ENCODE data around the gene TMEFF2.
"Not testable (repeated sequence)": the region's sequence is repeated elsewhere in the genome, so short reads cannot be mapped to it uniquely, and the experiment has no call there.

The TMEFF2 gene

DNA sequence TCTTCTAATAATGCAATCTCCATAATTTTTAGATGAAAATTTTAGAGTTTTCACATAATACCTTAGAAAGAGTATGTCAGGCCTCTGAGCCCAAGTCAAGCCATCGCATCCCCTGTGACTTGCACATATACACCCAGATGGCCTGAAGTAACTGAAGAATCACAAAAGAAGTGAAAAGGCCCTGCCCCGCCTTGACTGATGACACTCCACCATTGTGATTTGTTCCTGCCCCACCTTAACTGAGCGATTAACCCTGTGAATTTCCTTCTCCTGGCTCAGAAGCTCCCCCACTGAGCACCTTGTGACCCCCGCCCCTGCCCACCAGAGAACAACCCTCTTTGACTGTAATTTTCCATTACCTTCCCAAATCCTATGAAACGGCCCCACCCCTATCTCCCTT is 64.4 kb downstream of the TMEFF2 start:
- H3K27ac Mint-ChIP-seq; intact Hi-C loops (cut with micrococcal nuclease); H3K9me3 Mint-ChIP-seq; H3K4me3 Mint-ChIP-seq; H3K4me1 Mint-ChIP-seq (ENCODE audit: low read depth); H3K36me3 Mint-ChIP-seq (ENCODE audit: low read depth); H3K27me3 Mint-ChIP-seq: not testable (repeated sequence)

DNA sequence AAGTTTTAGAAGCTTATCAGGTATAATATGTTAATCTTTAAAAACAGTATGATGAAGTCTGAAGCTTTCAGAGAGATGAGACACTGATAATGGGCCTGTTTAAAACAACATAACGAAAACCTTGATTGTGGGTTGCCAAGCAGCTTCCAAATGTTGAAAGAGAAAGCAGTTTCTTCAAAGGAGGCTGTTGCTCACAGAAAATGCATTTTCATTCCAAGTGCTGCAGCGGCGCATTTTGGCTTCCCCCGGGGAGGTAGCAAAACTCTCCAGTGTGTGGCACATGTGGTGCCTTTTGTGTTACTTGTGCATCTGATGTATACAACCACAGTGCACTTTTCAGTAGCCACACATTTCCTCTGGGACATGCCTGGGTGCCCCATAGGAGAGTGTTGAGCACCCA is 66.1 kb downstream of the TMEFF2 start:
- H3K27ac Mint-ChIP-seq, result no peak overlapping the region
- H3K4me1 Mint-ChIP-seq (ENCODE audit: low read depth), result no peaks in the 10 kb centered on the region
- no peaks in the 10 kb centered on the region for H3K27me3 Mint-ChIP-seq
- H3K36me3 Mint-ChIP-seq (ENCODE audit: low read depth), result no peaks in the 10 kb centered on the region
- H3K9me3 Mint-ChIP-seq, result no peaks in the 10 kb centered on the region
- no peak overlapping the region for H3K4me3 Mint-ChIP-seq
- intact Hi-C loops (cut with micrococcal nuclease), result no loop called here

DNA sequence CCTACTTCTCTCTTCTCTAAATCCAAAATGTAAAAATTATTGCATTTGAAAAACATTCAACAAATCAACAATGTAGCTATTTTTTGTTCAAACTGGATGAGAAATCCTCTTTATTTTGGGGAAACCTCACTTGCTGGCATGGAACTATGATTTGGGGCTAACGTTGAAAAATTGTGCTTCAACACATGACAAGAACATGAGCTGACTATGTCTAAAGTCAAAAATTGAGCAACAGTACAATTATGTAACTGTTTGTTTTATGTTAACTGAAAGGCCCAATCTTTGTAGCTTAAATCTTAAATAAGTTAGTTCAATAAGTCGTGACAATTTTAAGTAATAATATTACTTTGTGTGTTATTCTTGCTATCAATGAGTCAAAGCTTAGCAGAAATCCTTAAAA is 67.3 kb downstream of the TMEFF2 start:
- Mint-ChIP-seq H3K4me3 (no peak overlapping the region), H3K27ac (no peak overlapping the region), H3K27me3 (no peaks in the 10 kb centered on the region), H3K36me3 (ENCODE audit: low read depth) (no peaks in the 10 kb centered on the region), H3K4me1 (ENCODE audit: low read depth) (no peaks in the 10 kb centered on the region), H3K9me3 (no peaks in the 10 kb centered on the region)
- intact Hi-C loops (cut with micrococcal nuclease), result no loop called here

- no peaks in the 10 kb centered on the region for H3K4me1 Mint-ChIP-seq (ENCODE audit: low read depth)
- intact Hi-C loops (cut with micrococcal nuclease), result no loop called here
Observed at GRCh38 chr2:192126912-192127311, 67.8 kb downstream of the TMEFF2 start.

GRCh38 chr2:192126426-192126825 is 68.3 kb downstream of the TMEFF2 start:
- Mint-ChIP-seq H3K36me3 (ENCODE audit: low read depth) (no peaks in the 10 kb centered on the region), H3K9me3 (no peaks in the 10 kb centered on the region), H3K27me3 (no peaks in the 10 kb centered on the region)

More at GRCh38 chr2:192126912-192127311, 67.8 kb downstream of the TMEFF2 start:
- Mint-ChIP-seq H3K9me3 (no peaks in the 10 kb centered on the region), H3K4me3 (no peak overlapping the region), H3K27ac (no peak overlapping the region), H3K27me3 (no peaks in the 10 kb centered on the region), H3K36me3 (ENCODE audit: low read depth) (no peaks in the 10 kb centered on the region)

GRCh38 chr2:192124571-192124970 is 70.2 kb downstream of the TMEFF2 start:
- H3K4me3 Mint-ChIP-seq, result no peak overlapping the region
- intact Hi-C loops (cut with micrococcal nuclease), result no loop called here
- H3K27me3 Mint-ChIP-seq, result no peaks in the 10 kb centered on the region
- no peaks in the 10 kb centered on the region for H3K36me3 Mint-ChIP-seq (ENCODE audit: low read depth)
- H3K27ac Mint-ChIP-seq, result no peak overlapping the region
- no peaks in the 10 kb centered on the region for H3K9me3 Mint-ChIP-seq
- no peaks in the 10 kb centered on the region for H3K4me1 Mint-ChIP-seq (ENCODE audit: low read depth)

More at GRCh38 chr2:192126426-192126825, 68.3 kb downstream of the TMEFF2 start:
- Mint-ChIP-seq H3K27ac (no peak overlapping the region), H3K4me1 (ENCODE audit: low read depth) (no peaks in the 10 kb centered on the region), H3K4me3 (no peak overlapping the region)
- intact Hi-C loops (cut with micrococcal nuclease), result no loop called here

- H3K4me3 Mint-ChIP-seq, result no peak overlapping the region
- H3K36me3 Mint-ChIP-seq (ENCODE audit: low read depth), result no peaks in the 10 kb centered on the region
- no peaks in the 10 kb centered on the region for H3K9me3 Mint-ChIP-seq
- no peaks in the 10 kb centered on the region for H3K27me3 Mint-ChIP-seq
- H3K27ac Mint-ChIP-seq, result no peak overlapping the region
- intact Hi-C loops (cut with micrococcal nuclease), result no loop called here
- no peaks in the 10 kb centered on the region for H3K4me1 Mint-ChIP-seq (ENCODE audit: low read depth)
Observed at GRCh38 chr2:192123847-192124246, 70.9 kb downstream of the TMEFF2 start.

GRCh38 chr2:192122946-192123345 is 71.8 kb downstream of the TMEFF2 start:
- intact Hi-C loops (cut with micrococcal nuclease), result no loop called here
- Mint-ChIP-seq H3K27ac (no peak overlapping the region), H3K36me3 (ENCODE audit: low read depth) (no peaks in the 10 kb centered on the region), H3K4me3 (no peak overlapping the region), H3K27me3 (no peaks in the 10 kb centered on the region), H3K9me3 (no peaks in the 10 kb centered on the region), H3K4me1 (ENCODE audit: low read depth) (no peaks in the 10 kb centered on the region)

DNA sequence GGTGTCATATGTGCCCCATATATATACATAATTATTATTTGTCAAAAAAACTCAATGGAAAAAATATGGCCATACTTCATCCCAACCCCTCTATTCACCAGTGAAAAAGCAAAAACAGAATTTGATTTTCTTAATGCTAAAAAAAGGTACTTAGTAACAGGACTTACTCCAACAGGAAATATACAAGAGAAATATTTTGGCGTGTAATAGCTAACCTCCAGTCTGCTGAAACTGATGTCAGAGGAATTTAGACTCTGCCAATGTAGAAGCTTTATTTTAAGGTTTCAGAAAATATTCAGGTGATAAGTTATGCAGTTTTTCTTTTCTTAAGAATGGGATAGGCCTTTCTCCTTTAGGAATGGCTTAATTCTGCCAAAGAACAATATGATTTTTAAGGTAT is 72.6 kb downstream of the TMEFF2 start:
- Mint-ChIP-seq H3K36me3 (ENCODE audit: low read depth) (no peaks in the 10 kb centered on the region), H3K4me1 (ENCODE audit: low read depth) (no peaks in the 10 kb centered on the region), H3K4me3 (no peak overlapping the region), H3K27ac (no peak overlapping the region), H3K9me3 (no peaks in the 10 kb centered on the region), H3K27me3 (no peaks in the 10 kb centered on the region)
- intact Hi-C loops (cut with micrococcal nuclease), result no loop called here

DNA sequence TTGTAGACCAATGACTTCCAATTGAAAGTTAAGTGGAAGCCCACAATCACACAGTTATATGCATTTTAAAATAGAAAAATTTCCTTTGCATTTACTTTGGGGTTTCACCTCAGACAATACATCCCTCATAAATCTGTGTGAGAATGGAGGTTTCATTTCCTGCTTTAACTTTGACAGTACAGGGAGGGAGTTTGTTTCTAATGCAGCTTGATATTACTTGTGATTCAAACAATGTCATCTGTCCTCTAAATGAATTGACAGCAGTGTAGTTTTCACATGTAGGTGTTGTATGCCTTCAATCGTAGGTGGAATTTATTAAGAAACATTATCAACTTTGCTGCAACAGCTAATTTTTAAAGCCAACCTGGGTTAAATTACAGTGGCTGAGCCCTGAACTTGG is 75.2 kb downstream of the TMEFF2 start:
- Mint-ChIP-seq H3K9me3 (no peaks in the 10 kb centered on the region), H3K36me3 (ENCODE audit: low read depth) (no peaks in the 10 kb centered on the region), H3K4me1 (ENCODE audit: low read depth) (no peaks in the 10 kb centered on the region), H3K27ac (no peak overlapping the region), H3K27me3 (no peaks in the 10 kb centered on the region), H3K4me3 (no peak overlapping the region)
- intact Hi-C loops (cut with micrococcal nuclease), result no loop called here

DNA sequence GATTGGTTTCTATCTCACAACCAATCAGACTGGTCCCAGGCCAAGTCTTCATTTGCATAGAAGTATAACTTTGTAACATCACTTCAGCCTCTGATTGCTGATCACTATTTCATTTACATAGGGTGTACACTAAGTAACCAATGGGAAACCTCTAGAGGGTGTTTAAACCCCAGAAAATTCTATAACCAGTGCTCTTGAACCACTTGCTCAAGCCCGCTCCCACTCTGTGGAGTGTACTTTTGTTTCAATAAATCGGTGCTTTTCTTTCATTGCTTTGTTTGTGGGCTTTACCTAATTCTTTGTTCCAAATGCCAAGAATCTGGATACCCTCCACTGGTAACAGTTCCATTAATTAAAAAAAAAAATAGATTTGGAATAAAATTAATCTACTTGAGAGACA is 77.0 kb downstream of the TMEFF2 start:
- H3K4me1 Mint-ChIP-seq (ENCODE audit: low read depth), result no peaks in the 10 kb centered on the region
- H3K9me3 Mint-ChIP-seq, result no peaks in the 10 kb centered on the region
- intact Hi-C loops (cut with micrococcal nuclease), result no loop called here
- no peak overlapping the region for H3K27ac Mint-ChIP-seq
- H3K27me3 Mint-ChIP-seq, result no peaks in the 10 kb centered on the region
- H3K36me3 Mint-ChIP-seq (ENCODE audit: low read depth), result no peaks in the 10 kb centered on the region
- no peak overlapping the region for H3K4me3 Mint-ChIP-seq

GRCh38 chr2:192111536-192111935 is 83.2 kb downstream of the TMEFF2 start:
- H3K9me3 Mint-ChIP-seq; H3K36me3 Mint-ChIP-seq (ENCODE audit: low read depth); H3K4me1 Mint-ChIP-seq (ENCODE audit: low read depth); H3K4me3 Mint-ChIP-seq; H3K27me3 Mint-ChIP-seq; H3K27ac Mint-ChIP-seq; intact Hi-C loops (cut with micrococcal nuclease): not testable (repeated sequence)

- H3K9me3 Mint-ChIP-seq, result no peaks in the 10 kb centered on the region
- no peaks in the 10 kb centered on the region for H3K27me3 Mint-ChIP-seq
- no peaks in the 10 kb centered on the region for H3K36me3 Mint-ChIP-seq (ENCODE audit: low read depth)
- no peak overlapping the region for H3K27ac Mint-ChIP-seq
- H3K4me3 Mint-ChIP-seq, result no peak overlapping the region
- H3K4me1 Mint-ChIP-seq (ENCODE audit: low read depth), result no peaks in the 10 kb centered on the region
- intact Hi-C loops (cut with micrococcal nuclease), result no loop called here
Observed at GRCh38 chr2:192099742-192100141, 95.0 kb downstream of the TMEFF2 start.

DNA sequence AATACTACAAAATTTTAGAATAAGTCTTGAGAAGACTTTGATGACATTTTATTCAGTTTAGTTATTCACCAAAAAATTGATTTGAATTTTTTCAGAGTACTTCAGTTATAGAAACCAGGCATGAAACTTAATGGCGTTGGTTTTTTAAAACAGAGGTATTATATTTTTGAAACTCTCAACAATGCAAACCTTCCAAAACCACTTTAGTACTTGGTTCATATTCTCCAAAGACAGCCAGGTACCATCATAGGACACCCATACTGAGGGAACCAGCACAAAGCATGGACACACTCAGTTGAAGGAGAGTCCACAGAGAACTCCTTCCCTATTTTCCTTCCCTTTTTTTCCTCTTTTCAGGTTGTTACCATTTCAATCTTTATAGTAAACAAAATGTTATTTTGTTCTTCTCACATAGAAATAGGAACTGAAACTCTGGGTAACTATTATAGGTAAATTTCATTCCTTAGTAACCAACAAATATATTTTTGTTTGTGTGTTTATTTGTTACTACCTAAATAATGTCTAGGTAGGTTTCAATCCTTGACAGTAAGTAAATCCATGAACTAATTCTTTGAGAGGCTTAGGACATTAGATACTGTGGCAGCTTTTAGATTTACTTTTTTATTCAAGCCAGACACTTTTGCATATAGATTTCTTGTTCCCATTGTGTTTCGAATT is 95.8 kb downstream of the TMEFF2 start:
- Mint-ChIP-seq H3K4me1 (ENCODE audit: low read depth) (no peaks in the 10 kb centered on the region), H3K9me3 (no peaks in the 10 kb centered on the region), H3K36me3 (ENCODE audit: low read depth) (no peaks in the 10 kb centered on the region), H3K27me3 (no peaks in the 10 kb centered on the region), H3K27ac (no peak overlapping the region), H3K4me3 (no peak overlapping the region)
- intact Hi-C loops (cut with micrococcal nuclease), result no loop called here

DNA sequence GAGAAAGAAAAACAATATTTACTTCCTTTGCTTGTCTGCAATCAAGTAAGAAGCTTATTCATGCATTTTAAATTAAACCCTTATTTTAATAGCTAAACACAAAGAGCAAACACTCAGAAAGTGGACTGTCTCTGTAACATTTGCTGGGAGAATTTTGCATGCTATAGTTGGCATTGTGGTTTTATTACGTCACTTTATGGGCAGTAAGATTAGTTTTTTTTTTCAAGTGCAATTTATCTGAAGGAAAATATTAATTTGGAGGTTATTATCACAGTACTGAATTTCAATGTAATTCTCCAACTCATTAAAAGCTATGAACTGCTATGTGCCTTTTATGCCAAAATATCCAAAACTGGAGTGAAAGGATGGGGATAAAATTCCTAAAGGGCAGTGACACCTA is 103.3 kb downstream of the TMEFF2 start:
- H3K27me3 Mint-ChIP-seq, result no peaks in the 10 kb centered on the region
- no peaks in the 10 kb centered on the region for H3K4me1 Mint-ChIP-seq (ENCODE audit: low read depth)
- intact Hi-C loops (cut with micrococcal nuclease), result no loop called here

More for the DNA sequence above, 103.3 kb downstream of the TMEFF2 start:
- H3K36me3 Mint-ChIP-seq (ENCODE audit: low read depth), result no peaks in the 10 kb centered on the region
- no peak overlapping the region for H3K27ac Mint-ChIP-seq
- no peak overlapping the region for H3K4me3 Mint-ChIP-seq
- no peaks in the 10 kb centered on the region for H3K9me3 Mint-ChIP-seq

Data from dendritic cell treated with granulocyte-macrophage colony-stimulating factor and Interleukin-4, amounts not matched to agents 40 ng/mL and 50 ng/mL, for 4 days (primary cell).